ENCODE measurements around the gene KIFBP. TPM values are rescaled to one million over a fixed set of nuclear protein-coding genes. Genes with fewer than 3 reads are reported as not detected.

The KIFBP gene
- polyA plus RNA-seq, 1 of the 3 experiments (the other 2 are of a cell fraction): 16.9 TPM

GRCh38 chr10:69048103-69048502 lies 59.5 kb downstream of the KIFBP start:
- no peak for TF ChIP-seq MXI1 (IDR thresholded peaks at IDR 0.05; ENCODE audit: low read depth, low read length)
- no peak for TF ChIP-seq TEAD4 (IDR thresholded peaks at IDR 0.05; ENCODE audit: borderline replicate concordance, insufficient read depth)
- no peak for TF ChIP-seq RFX5 (IDR thresholded peaks at IDR 0.05; ENCODE audit: low read length)
- TF ChIP-seq ELF1 (IDR thresholded peaks at IDR 0.05): no peak
- Histone ChIP-seq H3K4me2 (no peak overlapping the region), H3K27me3 (ENCODE audit: insufficient read depth) (no peaks in the 10 kb centered on the region), H3K9ac (no peak overlapping the region), H3F3A (replicated peaks; ENCODE audit: insufficient read depth) (no peaks in the 10 kb centered on the region), H3K27ac (ENCODE audit: low read depth in 2 of 2, low read length in 1 of 2) (no peak overlapping the region), H3K9me2 (no peaks in the 10 kb centered on the region), H3K79me2 (ENCODE audit: insufficient read depth) (no peaks in the 10 kb centered on the region), H2AFZ (ENCODE audit: low read depth) (no peak overlapping the region), H3K4me3 (ENCODE audit: low read depth in 2 of 2, low read length in 1 of 2) (no peak overlapping the region), H3K36me3 (replicated peaks in 1 of 2; ENCODE audit: control insufficient read depth in 1 of 2, insufficient read depth in 2 of 2, low read length in 1 of 2) (no peaks in the 10 kb centered on the region), H4K20me1 (ENCODE audit: insufficient read depth) (no peaks in the 10 kb centered on the region), H3K9me3 (no peaks in the 10 kb centered on the region), H3K4me1 (ENCODE audit: control insufficient read depth in 1 of 2, insufficient read depth in 2 of 2, low read depth in 1 of 2, low read length in 1 of 2) (no peaks in the 10 kb centered on the region)
- POLR2A ChIA-PET: no interaction called here
- no peak for DNase-seq
- CTCF ChIA-PET: no interaction called here
- 76% methylated on average over 8 of the region's 8 CpGs for WGBS (ENCODE audit: low lambda C conversion rate)

GRCh38 chr10:69049566-69049961 lies 61.0 kb downstream of the KIFBP start:
- no peaks in the 10 kb centered on the region for H3K4me1 ChIP-seq (ENCODE audit: control insufficient read depth in 1 of 2, insufficient read depth in 2 of 2, low read depth in 1 of 2, low read length in 1 of 2)
- H3K79me2 ChIP-seq (ENCODE audit: insufficient read depth): no peaks in the 10 kb centered on the region
- ChIA-PET POLR2A (no interaction called here), CTCF (no interaction called here)
- no peak overlapping the region for H3K27ac ChIP-seq (ENCODE audit: low read depth in 2 of 2, low read length in 1 of 2)
- WGBS (ENCODE audit: low lambda C conversion rate): 89% methylated on average over 6 of the region's 6 CpGs
- H3F3A ChIP-seq (replicated peaks; ENCODE audit: insufficient read depth): no peaks in the 10 kb centered on the region
- DNase-seq: no peak
- no peak overlapping the region for H3K4me3 ChIP-seq (ENCODE audit: low read depth in 2 of 2, low read length in 1 of 2)
- no peak overlapping the region for H3K4me2 ChIP-seq
- no peaks in the 10 kb centered on the region for H3K27me3 ChIP-seq (ENCODE audit: insufficient read depth)
- no peaks in the 10 kb centered on the region for H4K20me1 ChIP-seq (ENCODE audit: insufficient read depth)
- H3K9me3 ChIP-seq: no peaks in the 10 kb centered on the region
- no peaks in the 10 kb centered on the region for H3K36me3 ChIP-seq (replicated peaks in 1 of 2; ENCODE audit: control insufficient read depth in 1 of 2, insufficient read depth in 2 of 2, low read length in 1 of 2)
- H3K9ac ChIP-seq: no peak overlapping the region
- TF ChIP-seq NRF1 (IDR thresholded peaks at IDR 0.05; ENCODE audit: low read depth, low read length): no peak
- TF ChIP-seq GATA2 (CRISPR knock-in tag; IDR thresholded peaks at IDR 0.05): no peak
- TF ChIP-seq ELF1 (IDR thresholded peaks at IDR 0.05): no peak
- TF ChIP-seq TCF12 (IDR thresholded peaks at IDR 0.05): no peak
- TF ChIP-seq IRF3 (IDR thresholded peaks at IDR 0.05; ENCODE audit: low read depth, low read length): no peak
- TF ChIP-seq MEF2A (IDR thresholded peaks at IDR 0.05; ENCODE audit: borderline replicate concordance, low read depth): no peak
- no peaks in the 10 kb centered on the region for H3K9me2 ChIP-seq
- H2AFZ ChIP-seq (ENCODE audit: low read depth): no peak overlapping the region

- no peak overlapping the region for H3K4me3 ChIP-seq (ENCODE audit: low read depth in 2 of 2, low read length in 1 of 2)
- no peaks in the 10 kb centered on the region for H3K27me3 ChIP-seq (ENCODE audit: insufficient read depth)
- H3K27ac ChIP-seq (ENCODE audit: low read depth in 2 of 2, low read length in 1 of 2): no peak overlapping the region
- H3K79me2 ChIP-seq (ENCODE audit: insufficient read depth): no peaks in the 10 kb centered on the region
- WGBS (ENCODE audit: low lambda C conversion rate): 46% methylated on average over 3 of the region's 3 CpGs
- H3F3A ChIP-seq (replicated peaks; ENCODE audit: insufficient read depth): no peaks in the 10 kb centered on the region
- CTCF ChIA-PET: no interaction called here
- no peaks in the 10 kb centered on the region for H3K9me2 ChIP-seq
- TF ChIP-seq IRF3 (IDR thresholded peaks at IDR 0.05; ENCODE audit: low read depth, low read length) (no peak), ELF1 (IDR thresholded peaks at IDR 0.05) (no peak), GATA2 (CRISPR knock-in tag; IDR thresholded peaks at IDR 0.05) (no peak), EP300 (IDR thresholded peaks at IDR 0.05; ENCODE audit: borderline replicate concordance in 1 of 2, low read depth in 1 of 2, low read length in 1 of 2) (no peak), PBX3 (IDR thresholded peaks at IDR 0.05) (no peak), POLR2AphosphoS5 (IDR thresholded peaks at IDR 0.05; ENCODE audit: low read depth, low read length) (no peak), NFIC (IDR thresholded peaks at IDR 0.05; ENCODE audit: borderline replicate concordance) (no peak), RAD21 (IDR thresholded peaks at IDR 0.05; ENCODE audit: low read length) (no peak), RCOR1 (IDR thresholded peaks at IDR 0.05; ENCODE audit: low read length) (no peak), MEF2A (IDR thresholded peaks at IDR 0.05; ENCODE audit: borderline replicate concordance, low read depth) (no peak), CHD2 (IDR thresholded peaks at IDR 0.05; ENCODE audit: low read length, partially characterized antibody) (no peak), TCF12 (IDR thresholded peaks at IDR 0.05) (no peak), ZBTB33 (IDR thresholded peaks at IDR 0.05; ENCODE audit: borderline replicate concordance, low read depth) (no peak)
- no peak overlapping the region for H2AFZ ChIP-seq (ENCODE audit: low read depth)
- no peak overlapping the region for H3K4me2 ChIP-seq
- no peaks in the 10 kb centered on the region for H3K9me3 ChIP-seq
- no peaks in the 10 kb centered on the region for H3K36me3 ChIP-seq (replicated peaks in 1 of 2; ENCODE audit: control insufficient read depth in 1 of 2, insufficient read depth in 2 of 2, low read length in 1 of 2)
- no peaks in the 10 kb centered on the region for H4K20me1 ChIP-seq (ENCODE audit: insufficient read depth)
- H3K9ac ChIP-seq: no peak overlapping the region
- H3K4me1 ChIP-seq (ENCODE audit: control insufficient read depth in 1 of 2, insufficient read depth in 2 of 2, low read depth in 1 of 2, low read length in 1 of 2): no peaks in the 10 kb centered on the region
- DNase-seq: no peak
- POLR2A ChIA-PET: interaction anchor here (0.7 kb wide), 1 partner anchor 61 kb away, joined by 4 read pairs; no protein-coding TSS in a partner anchor
These were observed 62.7 kb downstream of the KIFBP start for GRCh38 chr10:69051303-69051702.
